ENCODE data around the gene GFRA4.

DNA sequence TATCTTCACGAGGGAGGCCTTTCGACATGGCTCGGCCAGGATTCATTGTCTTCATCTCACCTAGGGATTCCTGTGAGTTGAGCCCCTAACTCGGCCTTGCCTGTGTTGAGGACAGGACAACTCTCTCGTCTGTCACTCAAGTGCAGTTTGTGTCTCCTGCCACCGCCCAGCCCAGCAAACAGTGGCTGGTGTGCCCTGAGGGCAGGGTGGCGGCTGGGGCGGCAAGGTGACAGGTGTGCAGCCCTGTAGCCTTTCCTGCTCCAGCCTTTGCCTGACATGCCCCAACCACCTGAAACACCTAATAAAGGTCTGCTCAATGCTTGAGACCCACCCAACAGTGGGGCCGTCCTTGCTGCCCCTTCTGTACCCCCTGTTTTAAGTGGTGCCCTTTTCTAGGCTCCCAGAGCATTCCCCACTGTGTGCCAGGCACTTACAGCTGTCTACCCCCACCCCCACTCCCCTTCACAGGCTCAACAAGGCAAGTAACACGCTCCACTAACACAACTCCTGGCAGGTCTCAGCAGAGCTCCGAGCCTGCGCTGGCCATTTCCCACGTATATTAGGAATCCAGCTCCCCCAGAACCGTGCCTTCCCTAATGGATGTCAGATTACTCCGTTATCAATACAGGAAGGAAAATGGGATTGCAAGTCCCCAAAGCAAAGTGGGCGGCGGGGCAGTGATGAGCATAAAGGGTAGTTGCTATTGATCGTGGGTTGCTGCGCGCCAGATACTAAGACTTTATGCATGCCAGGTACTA is 17.7 kb downstream of the GFRA4 start:
- TF ChIP-seq, protein P1, sequence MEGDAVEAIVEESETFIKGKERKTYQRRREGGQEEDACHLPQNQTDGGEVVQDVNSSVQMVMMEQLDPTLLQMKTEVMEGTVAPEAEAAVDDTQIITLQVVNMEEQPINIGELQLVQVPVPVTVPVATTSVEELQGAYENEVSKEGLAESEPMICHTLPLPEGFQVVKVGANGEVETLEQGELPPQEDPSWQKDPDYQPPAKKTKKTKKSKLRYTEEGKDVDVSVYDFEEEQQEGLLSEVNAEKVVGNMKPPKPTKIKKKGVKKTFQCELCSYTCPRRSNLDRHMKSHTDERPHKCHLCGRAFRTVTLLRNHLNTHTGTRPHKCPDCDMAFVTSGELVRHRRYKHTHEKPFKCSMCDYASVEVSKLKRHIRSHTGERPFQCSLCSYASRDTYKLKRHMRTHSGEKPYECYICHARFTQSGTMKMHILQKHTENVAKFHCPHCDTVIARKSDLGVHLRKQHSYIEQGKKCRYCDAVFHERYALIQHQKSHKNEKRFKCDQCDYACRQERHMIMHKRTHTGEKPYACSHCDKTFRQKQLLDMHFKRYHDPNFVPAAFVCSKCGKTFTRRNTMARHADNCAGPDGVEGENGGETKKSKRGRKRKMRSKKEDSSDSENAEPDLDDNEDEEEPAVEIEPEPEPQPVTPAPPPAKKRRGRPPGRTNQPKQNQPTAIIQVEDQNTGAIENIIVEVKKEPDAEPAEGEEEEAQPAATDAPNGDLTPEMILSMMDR (tag by site-specific recombination; IDR thresholded peaks at IDR 0.05): no peak
- TF ChIP-seq ZNF423 (tag by site-specific recombination; IDR thresholded peaks at IDR 0.05) (no peak), ZNF132 (tag by site-specific recombination; IDR thresholded peaks at IDR 0.05; ENCODE audit: borderline replicate concordance) (no peak), TCF7L2 (IDR thresholded peaks at IDR 0.05; ENCODE audit: borderline replicate concordance, low read depth, low read length) (no peak), ZNF114 (tag by site-specific recombination; IDR thresholded peaks at IDR 0.05) (no peak), ZNF292 (tag by site-specific recombination; IDR thresholded peaks at IDR 0.05; ENCODE audit: borderline replicate concordance, low read depth) (no peak), ZNF341 (tag by site-specific recombination; IDR thresholded peaks at IDR 0.05; ENCODE audit: low read depth) (no peak)
- TF ChIP-seq, protein P2, sequence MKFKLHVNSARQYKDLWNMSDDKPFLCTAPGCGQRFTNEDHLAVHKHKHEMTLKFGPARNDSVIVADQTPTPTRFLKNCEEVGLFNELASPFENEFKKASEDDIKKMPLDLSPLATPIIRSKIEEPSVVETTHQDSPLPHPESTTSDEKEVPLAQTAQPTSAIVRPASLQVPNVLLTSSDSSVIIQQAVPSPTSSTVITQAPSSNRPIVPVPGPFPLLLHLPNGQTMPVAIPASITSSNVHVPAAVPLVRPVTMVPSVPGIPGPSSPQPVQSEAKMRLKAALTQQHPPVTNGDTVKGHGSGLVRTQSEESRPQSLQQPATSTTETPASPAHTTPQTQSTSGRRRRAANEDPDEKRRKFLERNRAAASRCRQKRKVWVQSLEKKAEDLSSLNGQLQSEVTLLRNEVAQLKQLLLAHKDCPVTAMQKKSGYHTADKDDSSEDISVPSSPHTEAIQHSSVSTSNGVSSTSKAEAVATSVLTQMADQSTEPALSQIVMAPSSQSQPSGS (tag by site-specific recombination; IDR thresholded peaks at IDR 0.05; ENCODE audit: low read depth): no peak
